ENCODE data around the gene DDI2.

DNA sequence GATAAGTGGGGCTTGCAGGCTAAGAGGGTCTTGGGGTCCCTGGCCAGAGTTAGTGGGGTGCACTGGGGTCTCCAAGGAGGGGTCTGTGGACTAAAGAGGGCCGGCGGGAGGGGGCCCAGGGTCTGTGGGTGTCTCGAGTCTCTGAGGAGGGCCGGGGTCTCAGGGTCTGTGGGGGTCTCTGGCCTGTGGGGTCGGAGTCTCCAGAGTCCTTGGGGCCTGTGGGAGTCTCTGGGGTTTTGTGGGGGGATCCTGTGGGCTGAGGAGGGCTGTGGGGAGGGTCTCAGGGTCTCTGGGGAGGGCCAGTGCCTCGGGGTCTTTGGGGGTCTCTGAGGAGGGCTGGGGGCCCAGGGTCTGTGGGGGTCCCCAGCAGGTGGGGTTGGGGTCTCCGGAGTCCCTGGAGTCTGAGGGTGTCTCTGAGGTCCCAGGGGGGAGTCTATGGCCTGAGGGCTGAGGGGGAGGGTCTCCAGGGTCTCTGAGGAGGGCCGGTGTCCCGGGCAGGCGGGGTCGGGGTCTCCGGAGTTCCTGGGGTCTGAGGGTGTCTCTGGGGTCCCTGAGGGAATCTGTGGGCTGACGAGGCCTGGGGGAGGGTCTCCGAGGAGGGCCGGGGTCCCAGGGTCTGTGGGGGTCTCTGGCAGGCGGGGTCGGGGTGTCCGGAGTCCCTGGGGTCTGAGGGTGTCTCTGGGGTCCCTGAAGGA, 66.2 kb downstream of the DDI2 start:
- no peak for TF ChIP-seq CHD4 (IDR thresholded peaks at IDR 0.05)
- TF ChIP-seq, protein P1, sequence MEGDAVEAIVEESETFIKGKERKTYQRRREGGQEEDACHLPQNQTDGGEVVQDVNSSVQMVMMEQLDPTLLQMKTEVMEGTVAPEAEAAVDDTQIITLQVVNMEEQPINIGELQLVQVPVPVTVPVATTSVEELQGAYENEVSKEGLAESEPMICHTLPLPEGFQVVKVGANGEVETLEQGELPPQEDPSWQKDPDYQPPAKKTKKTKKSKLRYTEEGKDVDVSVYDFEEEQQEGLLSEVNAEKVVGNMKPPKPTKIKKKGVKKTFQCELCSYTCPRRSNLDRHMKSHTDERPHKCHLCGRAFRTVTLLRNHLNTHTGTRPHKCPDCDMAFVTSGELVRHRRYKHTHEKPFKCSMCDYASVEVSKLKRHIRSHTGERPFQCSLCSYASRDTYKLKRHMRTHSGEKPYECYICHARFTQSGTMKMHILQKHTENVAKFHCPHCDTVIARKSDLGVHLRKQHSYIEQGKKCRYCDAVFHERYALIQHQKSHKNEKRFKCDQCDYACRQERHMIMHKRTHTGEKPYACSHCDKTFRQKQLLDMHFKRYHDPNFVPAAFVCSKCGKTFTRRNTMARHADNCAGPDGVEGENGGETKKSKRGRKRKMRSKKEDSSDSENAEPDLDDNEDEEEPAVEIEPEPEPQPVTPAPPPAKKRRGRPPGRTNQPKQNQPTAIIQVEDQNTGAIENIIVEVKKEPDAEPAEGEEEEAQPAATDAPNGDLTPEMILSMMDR (IDR thresholded peaks at IDR 0.05 in 2 of 3, conservative IDR thresholded peaks at IDR 0.05 in 1 of 3; ENCODE audit: control insufficient read depth in 2 of 3, extremely low read depth in 1 of 3, insufficient read depth in 1 of 3, low read depth in 3 of 3, low read length in 3 of 3) = no peak
- TF ChIP-seq CBX5 (IDR thresholded peaks at IDR 0.05; ENCODE audit: low read depth) = no peak
- no peak for TF ChIP-seq POLR2A (IDR thresholded peaks at IDR 0.05; ENCODE audit: low read depth, low read length)
- no peak for TF ChIP-seq TARDBP (IDR thresholded peaks at IDR 0.05; ENCODE audit: borderline replicate concordance)
- no peak for TF ChIP-seq JUND (IDR thresholded peaks at IDR 0.05; ENCODE audit: low read depth, low read length)

All from GM12878 (cell line).